Ovary (tissue), 3 donors: ENCODE data around the gene MYH7B.

Experiments
- CTCF ChIP-seq, 3 donors: fragments of 450-650 bp in 2 of 3; fragments of 200-600 bp in 1 of 3; IDR thresholded peaks; one replicate each; pipeline versions ENCODE4 v1.5.1 to v1.8.0; 2016 to 2022; ENCODE audit warnings: antibody characterized with exemption in 3 of 3, mild to moderate bottlenecking in 1 of 3
- EP300 ChIP-seq: sonication (generic); formaldehyde crosslinking; IDR thresholded peaks from one replicate; pipeline ENCODE4 v1.6.1; 2017; ENCODE audit warnings: antibody characterized with exemption
- POLR2A ChIP-seq: fragments of 450-650 bp; IDR thresholded peaks from one replicate; pipeline ENCODE4 v1.6.1; 2017; ENCODE audit warnings: antibody characterized with exemption, mild to moderate bottlenecking, moderate library complexity
- donor health status: DM: no; HTN: no; CAD: no.

GRCh38 chr20:34923414-34923813 is 32.3 kb upstream of the MYH7B start:
- TF ChIP-seq POLR2A (no peak), CTCF (IDR thresholded peaks at IDR 0.05) (no peak), EP300 (no peak)
